ENCODE data around the gene PAK6.

The PAK6 gene

GRCh38 chr15:40276927-40277326, 38.1 kb downstream of the PAK6 start:
- no peak for DNase-seq (ENCODE audit: low read depth in 2 of 2)

DNA sequence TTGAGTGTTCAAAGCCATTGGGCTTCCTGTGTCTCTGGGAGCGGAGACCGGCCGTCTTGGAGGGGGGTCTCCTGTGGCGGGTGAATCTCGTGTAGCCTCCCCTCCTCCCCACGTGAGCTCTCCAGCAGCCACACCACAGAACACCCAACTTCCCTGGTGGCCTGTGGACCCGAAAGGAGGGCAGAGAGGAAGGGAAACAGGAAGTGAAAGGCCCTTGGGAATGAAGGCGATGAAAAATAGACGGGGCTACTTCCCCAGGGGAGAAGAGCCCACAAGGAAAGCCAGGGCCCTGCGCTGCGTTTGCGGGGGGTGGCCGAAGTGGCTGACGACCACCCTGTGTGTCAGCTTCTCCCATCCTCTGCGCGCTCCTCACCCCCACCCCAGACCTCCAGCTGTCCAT, 38.6 kb downstream of the PAK6 start:
- DNase-seq (ENCODE audit: low read depth in 2 of 2), result no peak

DNA sequence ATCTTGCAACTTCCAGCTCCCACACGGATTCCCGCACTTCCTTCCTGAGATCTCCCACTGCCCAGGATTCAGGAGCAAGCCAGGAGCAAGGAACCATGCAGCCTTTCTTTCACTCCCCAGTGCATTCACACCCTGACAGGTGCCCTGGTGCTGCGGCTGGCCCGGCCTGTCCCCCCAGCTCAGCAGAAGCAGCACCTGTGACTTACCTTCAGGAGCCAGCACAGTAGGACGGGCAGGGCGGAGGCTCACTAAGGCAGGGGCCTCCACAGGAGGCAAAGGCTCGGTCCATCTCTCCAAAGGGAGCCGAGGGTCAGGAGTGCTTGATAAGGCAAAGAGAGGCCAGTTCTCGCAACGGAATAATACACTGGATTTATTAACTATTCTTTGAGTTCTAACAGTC, 39.2 kb downstream of the PAK6 start:
- DNase-seq (ENCODE audit: low read depth in 2 of 2), result no peak

DNA sequence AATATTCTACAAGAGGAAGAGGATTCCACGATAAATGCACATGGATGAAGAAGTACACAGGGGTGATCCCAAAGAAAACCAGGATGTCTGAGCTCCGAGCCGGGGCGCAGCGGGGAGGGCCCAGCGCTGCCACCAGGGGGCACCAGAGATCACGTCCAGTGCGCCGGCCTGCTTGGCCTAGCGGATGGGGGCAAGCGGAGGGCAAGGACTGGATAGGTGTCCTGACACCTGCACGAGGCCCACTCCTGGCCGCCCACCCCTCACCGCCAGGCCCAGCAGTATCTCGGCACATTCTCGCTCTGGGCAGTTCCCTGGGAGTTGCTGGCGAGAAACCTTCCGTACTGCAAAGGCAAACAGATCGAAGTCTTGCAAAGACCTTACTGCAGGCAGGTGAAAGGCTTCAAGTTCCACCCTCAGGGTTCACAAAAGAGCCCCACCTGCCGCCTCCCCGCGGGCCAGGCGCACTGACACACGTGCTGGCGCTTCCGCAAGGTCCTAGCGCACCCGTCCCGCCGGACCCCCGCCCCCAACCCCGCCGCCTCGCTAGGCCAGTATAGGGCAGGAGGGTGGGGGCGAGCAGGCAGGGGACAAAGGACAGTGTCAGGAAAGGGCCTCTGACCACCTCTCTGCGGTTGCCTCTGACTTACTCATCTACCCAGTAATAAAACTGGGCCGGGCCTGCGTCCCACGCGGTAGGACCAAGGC, 40.7 kb downstream of the PAK6 start:
- peak; percentile 51 to 60 for DNase-seq (ENCODE audit: low read depth in 2 of 2)

DNA sequence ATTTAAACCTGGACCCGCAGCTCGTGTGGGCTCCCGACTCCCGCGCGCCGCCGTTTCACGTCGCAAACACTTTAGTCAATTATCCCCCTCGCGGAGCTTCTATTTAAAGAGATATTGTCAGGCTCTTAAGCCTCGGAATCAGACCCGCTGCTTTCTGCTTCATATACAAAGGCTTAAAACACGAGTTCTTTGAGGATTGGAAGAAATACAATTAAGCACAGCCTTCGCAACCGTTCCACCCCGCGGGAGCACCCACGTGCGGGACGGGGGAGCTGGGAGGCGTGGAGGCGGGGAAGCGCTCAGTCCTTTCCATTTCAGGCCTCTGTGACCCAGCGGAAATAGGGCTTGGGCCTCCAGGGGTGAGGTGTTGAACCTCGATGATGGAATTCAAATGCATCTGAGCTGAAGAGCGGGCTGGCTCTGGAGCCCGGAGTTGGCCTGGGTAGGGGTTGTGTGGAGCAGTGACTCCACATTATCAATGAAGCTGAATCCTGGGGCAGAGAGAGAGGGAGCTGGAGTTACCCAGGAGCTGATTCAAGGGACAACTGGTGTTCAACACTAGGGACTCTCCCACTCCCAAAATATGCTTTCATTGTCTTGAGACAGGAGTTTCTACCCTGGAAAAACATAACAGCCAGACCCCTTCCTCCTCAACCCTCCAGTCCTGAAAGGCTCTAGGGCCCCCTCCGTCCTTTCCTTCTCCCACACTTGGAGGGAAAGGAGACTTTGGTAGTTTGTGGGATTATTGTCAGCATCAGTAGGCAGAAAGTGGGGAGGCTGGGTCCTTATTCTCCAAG, 41.6 kb downstream of the PAK6 start:
- no peak for DNase-seq (ENCODE audit: low read depth in 2 of 2)

DNA sequence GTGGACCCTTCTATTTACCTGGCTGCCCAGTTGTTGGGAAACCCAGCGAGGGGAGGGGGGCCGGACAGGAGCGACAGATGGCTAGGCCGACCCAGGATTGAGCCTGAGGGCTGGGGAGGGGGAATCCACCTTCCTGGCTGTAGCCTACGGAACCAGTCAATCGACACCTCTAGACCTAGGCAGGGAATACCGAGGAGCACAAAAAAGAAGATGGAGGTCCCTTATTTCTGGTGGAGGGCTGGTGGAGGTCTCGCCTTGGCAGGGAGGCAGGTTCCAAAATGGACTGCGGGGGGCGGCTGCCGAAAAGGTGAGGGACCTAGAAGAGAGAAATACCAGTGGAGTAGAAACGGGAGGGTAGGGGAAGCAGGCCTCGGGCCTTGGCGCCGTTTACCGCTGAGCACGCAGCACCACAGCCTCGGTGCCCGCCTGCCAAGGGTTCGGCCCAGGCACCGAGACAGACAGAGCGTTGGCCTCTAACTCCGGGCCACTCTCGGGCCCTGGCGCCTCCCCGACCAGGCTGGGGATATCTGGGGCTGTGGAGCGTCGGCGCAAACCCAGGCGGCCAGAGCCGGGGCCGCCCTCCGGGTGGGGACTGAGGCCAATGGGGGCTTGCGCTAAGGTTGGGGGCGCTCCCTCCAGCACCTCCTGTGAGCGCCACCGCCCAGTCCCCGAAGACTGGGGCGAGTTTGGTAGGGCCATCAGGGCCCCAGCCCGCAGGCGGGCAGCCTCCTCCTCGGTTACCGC, 42.4 kb downstream of the PAK6 start:
- DNase-seq (ENCODE audit: low read depth in 2 of 2), result no peak

GRCh38 chr15:40281801-40282146, 42.9 kb downstream of the PAK6 start:
- no peak for DNase-seq (ENCODE audit: low read depth in 2 of 2)

GRCh38 chr15:40282147-40282868, 43.4 kb downstream of the PAK6 start:
- no peak for DNase-seq (ENCODE audit: low read depth in 2 of 2)

DNA sequence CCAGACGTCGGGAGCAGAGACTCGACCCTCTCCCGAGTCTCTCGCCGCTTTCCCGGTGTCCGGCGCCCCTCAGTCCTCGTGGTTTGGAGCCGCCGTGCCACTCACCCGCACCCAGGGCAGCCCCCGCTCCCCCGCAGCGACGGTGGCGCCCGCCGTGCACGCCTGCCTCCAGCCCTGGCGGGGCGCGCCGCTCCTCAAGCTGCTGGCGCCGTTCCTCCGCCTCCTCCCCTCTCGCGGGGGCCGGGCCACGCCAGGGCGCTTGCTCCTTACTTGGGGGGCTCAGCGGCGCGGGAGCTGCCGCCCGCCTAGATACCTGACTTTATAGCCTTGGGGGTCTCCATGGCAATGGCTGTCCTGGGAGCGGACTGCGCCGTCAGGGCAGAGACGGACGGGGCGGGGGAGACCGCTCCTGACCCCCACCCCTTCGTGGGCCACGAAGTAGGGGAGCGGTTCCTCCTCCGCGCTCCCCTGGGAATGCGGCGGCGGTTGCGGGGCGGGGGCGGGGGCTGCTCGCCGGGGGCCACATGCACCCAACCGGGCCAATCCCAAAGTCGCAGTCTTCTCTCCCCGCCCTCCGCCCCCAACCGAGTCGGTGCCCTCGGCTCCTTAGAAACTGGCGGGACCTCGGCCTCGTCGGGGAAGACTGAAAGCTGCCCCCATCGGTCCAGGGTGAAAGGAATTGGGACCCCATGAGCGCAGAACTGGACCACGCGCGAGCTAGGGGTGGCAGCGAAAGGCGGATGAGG, 44.2 kb downstream of the PAK6 start, which contains the start of gene ANKRD63:
Gene ANKRD63, minus strand, starts transcription at position 196 of the 746 bp plus-strand sequence. CDS start 478 bp downstream, outside the sequence.
- no peak for DNase-seq (ENCODE audit: low read depth in 2 of 2)

GRCh38 chr15:40283615-40284300, 44.9 kb downstream of the PAK6 start:
- no peak for DNase-seq (ENCODE audit: low read depth in 2 of 2)

DNA sequence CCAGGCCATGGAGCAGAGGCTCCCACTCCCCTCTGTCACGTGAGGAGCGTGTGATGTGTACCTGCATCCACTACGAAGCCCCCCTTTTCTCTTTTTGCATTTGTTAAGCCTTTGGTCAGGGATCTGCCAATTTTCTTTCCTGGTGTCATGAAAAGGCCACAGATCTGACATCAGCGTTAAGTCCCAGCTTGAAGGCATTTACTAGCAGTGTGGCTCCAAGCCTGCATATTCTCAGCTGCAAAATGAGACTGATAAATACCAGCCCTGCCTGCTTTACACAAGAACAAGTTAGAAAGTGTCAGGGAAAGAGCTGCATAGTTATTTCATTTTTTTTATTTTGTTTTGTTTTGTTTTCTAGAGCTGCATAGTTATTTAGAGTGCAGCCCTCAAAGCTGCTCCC, 46.3 kb downstream of the PAK6 start:
- no peak for DNase-seq (ENCODE audit: low read depth in 2 of 2)

- no peak for DNase-seq (ENCODE audit: low read depth in 2 of 2)
These were observed 46.7 kb downstream of the PAK6 start for GRCh38 chr15:40285554-40286011.

GRCh38 chr15:40286061-40286532, 47.2 kb downstream of the PAK6 start:
- DNase-seq (ENCODE audit: low read depth in 2 of 2), result no peak

- DNase-seq (ENCODE audit: low read depth in 2 of 2), result no peak
These were observed 47.9 kb downstream of the PAK6 start for GRCh38 chr15:40286794-40287193.

DNA sequence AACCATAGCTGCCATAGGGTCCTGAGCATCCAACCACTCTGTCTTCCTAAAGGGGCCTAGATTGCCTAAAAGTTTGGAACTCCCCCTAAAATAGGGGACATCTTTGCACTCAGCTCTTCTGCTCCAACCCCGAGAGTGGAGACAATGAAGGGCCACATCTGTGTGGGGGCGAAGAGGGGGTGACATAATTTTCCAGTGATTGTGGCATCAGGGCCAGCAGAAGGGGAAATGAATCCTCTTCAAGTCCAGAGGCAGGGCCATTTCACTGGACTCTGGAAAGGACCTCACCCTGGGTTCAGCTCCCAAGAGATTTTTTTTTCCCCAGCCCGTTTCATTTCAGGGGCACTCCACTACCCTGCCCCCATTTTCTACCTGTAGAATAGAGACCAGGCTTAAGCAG, 48.6 kb downstream of the PAK6 start:
- no peak for DNase-seq (ENCODE audit: low read depth in 2 of 2)

- no peak for DNase-seq (ENCODE audit: low read depth in 2 of 2)
These were observed 49.1 kb downstream of the PAK6 start for GRCh38 chr15:40287968-40288367.

DNA sequence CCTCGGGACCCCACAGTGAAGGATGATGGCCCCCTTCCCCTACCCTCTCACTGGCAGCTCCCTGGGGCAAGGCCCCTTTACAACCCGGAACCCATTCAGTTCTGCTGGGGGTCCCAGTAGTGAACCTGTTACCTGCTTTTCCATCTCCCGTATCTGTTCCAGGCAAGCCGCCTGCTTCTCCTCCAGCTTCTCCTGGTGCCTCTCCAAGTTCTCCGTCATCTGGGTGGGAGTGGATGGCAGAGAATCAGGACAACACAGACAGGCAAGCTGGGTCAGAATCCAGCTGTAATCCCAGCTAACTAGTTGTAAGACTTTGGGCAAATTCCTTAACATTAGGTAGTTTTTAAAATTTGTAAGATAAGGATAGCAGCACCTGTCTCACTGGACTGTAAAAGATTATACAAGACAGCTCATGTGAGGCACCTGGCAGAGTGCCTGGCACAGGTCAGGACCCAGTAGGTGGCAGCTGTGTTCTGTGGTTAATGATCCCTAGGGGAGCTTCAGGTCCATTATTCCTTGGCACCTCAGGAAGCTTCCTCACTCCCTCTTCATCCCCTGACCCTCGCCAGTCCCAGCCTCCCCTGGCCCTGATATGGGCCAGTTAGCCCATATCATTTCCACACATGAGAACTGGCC, 50.4 kb downstream of the PAK6 start:
- DNase-seq (ENCODE audit: low read depth in 2 of 2), result no peak

- no peak for DNase-seq (ENCODE audit: low read depth in 2 of 2)
These were observed 51.7 kb downstream of the PAK6 start for GRCh38 chr15:40290545-40290917.

- DNase-seq (ENCODE audit: low read depth in 2 of 2), result no peak
These were observed 52.2 kb downstream of the PAK6 start for GRCh38 chr15:40290918-40291574.

All from stimulated activated CD8-positive, alpha-beta memory T cell treated with anti-CD3 and anti-CD28 coated beads, Interleukin-7, amount 100 ng/mL, for 1 hour (primary cell).